Measurements from ENCODE around the gene BMPR1A.

The BMPR1A gene

DNA sequence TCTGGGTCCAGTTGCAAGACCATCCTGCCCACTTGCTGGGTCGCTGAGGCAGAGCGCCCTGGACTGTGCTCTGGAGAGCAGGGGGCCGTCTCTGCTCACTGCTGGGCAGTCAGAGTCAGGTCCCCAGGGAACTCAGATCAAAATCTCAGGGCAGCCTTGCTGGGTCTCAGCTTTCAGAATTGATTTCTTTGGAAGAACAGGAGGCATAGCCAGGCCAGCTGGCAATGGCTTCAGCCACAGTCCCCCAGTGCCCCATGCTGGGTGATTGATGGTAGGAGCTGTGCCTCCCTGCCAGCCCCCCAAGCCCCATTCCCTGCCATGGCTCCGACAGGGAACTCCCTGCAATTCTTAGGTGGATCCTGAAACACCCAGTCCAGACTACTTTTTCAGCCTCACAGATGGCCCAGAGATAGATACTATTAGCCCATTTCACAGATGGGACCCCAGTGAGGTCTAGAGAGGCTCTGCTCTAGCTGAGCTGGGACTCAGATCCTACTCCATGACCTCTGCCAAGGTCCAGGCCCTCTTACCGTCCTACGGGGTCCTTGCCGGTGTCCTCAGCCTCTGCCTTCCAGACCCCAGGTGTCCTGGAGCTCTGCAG is 200.5 kb downstream of the BMPR1A start:
- no peak for DNase-seq (ENCODE audit: low read depth)

DNA sequence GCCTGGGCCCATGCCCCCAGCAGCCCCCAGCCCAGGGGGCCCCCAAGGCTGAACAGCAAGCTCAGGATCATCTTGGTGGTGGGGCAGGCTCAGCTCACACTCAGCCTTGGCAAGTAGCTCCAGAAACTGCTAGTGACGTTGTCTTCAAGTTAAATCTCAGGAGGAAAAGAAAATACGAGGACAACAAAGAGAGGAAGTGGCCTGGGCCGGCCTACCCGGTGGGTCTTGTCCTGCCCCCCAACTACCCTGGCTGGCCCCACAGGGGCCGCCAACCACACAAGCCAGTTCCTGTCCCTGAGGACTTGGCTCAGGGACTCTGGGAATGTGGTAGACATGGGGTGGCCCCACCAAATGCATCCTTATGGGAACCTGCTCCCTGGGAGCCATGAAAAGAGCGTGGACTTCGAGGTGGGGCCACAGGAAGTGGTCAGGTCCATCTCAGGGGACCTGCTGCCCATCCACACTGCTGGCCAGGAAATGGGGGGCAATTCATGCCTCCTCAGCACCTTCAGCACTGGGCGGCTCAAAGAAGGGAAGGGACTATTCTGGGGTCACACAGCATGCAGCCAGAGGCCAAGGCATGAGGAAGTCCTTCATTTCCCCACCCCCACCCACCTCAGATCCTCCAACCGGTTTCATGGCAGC is 201.2 kb downstream of the BMPR1A start, which contains the start of gene MMRN2:
MMRN2 (minus strand) TSS at position 145 of the 645 bp plus-strand sequence; CDS start at position 71, 74 bp downstream.
- no peak for DNase-seq (ENCODE audit: low read depth)

DNA sequence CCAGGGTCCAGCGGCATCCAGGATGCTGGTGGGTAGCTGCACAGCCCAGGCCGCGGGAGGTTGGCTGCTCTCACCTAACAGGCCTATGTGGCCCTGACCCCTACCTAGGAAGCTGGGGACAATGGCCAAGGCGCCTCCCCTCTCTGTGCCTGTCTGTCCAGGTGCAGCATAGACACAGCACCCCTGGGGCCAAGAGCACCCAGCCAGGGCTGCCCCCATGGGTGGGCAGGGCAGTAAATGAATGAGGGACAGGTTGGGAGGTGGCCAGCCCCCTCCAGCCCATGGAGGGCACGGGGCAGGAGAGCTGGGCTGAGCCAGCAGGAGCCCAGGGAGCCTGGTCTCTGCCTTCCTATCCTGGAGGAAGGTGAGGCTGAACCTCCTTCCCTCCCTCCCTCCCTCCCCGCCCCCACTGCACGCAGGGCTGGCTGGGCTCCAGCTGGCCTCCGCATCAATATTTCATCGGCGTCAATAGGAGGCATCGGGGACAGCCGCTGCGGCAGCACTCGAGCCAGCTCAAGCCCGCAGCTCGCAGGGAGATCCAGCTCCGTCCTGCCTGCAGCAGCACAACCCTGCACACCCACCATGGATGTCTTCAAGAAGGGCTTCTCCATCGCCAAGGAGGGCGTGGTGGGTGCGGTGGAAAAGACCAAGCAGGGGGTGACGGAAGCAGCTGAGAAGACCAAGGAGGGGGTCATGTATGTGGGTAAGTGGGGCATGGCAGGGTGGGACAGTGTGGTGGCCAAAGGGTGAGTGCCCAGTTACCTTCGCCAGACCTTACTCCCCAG is 201.9 kb downstream of the BMPR1A start, which contains the start of gene SNCG:
SNCG (plus strand) TSS at position 484 of the 785 bp plus-strand sequence; CDS start at position 583, 99 bp downstream.
- no peak for DNase-seq (ENCODE audit: low read depth)

DNA sequence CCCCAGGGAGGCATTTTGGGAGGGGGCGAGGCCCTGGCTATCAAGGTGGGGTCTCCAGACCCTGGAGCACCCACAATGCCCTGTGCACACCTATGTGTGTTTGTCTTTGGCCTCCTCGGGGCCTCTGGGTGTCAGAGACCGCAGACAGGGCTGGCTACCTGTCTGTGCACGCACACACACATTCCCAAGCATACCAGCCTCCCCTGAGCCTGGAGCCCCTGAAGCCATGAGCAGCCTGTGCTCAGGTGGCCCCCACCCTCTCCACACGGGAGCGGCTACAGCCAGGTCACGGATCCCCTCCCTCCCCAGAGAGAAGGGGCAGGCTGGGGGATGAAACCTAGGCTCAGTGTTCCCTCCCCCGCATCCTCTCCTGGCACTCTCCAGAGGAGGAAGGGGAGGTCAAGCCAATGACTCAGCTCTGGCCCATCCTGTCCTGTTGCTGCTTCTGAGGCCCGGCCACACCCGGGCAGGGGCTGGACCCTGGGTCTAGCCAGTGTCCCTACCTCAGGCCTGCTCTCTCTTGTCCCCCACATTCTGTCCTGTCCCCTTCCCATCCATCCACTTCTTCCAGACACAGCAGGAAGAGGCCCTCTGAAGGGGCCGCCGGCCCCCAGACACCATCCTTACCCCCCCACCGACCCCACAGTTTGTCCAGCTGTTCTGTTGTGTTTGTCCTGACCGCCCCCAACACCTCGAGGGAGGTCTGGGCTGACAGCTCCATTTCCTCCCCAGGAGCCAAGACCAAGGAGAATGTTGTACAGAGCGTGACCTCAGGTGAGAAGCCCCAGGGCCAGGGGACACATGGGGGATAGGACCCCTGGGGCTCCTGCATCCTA is 202.7 kb downstream of the BMPR1A start:
- DNase-seq (ENCODE audit: low read depth): no peak

DNA sequence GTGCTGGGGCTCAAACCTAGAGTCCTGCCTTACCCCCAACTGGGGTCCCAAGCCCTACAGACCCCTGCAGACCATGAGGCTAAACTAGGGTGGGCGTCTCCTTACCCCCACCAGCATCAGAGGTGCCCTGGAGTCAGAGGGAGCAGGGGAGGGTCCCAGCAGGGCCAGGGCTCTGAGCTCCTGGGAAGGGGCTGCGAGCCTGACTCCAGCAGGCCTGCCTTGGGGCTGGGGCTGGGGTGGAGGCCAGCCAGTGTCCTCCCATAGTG is 203.3 kb downstream of the BMPR1A start:
- DNase-seq (ENCODE audit: low read depth): no peak

DNA sequence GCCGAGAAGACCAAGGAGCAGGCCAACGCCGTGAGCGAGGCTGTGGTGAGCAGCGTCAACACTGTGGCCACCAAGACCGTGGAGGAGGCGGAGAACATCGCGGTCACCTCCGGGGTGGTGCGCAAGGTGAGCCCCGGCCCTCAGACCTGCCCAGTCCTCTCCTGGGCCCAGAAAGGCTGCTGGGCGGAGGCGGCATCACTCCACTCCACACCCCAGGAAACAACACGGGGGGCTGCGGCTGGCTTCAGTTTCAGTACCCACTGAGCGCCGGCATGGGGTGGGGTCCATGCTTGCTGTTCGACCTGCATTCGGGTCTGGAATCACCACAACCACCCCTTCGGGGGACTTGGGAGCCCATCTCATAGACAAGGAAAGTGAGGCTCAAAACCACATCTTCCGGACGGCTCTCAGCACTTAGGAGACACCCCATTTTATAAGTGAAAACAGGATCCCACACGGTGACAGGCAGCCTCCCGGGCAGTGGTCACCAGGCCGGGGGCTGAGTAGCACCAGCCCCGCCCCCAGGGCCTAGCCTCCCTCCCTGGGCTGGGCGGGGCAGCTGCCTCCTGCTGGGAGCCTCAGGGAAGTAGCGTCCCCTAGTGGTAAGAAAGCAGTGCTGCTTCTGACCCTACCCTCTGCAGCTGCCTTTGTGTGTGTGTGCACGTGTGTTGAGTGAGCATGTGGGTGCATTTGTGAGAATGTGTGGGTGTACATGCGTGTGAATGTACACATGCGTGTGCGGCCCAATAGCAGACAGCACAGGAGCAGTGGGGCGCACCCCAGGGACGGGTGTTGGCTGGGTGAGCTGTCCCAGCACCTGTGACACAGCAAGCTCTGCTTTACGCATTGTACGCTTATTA is 203.8 kb downstream of the BMPR1A start:
- no peak for DNase-seq (ENCODE audit: low read depth)

DNA sequence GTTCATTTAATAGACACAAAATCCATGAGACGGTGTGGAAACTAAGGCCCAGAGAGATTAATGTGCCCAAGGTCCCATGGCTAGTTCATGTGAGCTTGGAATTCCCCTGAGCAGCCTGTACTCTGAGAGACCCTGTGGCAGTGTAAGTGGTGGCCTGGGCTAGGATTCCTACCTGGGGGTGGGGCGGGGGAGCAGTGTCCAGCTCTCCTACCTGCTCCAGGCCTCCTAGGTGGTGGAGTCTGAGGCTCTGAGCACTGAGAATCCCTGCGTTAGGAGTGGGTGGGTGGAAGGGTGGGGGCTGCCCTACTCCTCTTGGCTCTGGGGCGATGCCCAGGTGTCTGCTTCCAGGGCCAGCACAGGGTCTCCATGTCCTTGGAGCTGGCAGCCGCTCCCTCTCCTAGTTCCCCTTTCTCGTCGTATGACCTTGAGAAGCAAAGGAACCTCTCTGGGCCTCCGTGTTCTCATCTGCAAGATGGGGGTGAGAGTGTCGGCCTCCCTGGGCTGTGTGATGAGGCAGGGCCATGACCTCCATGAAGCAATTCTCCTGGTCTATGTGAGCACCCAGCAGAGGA is 204.5 kb downstream of the BMPR1A start:
- DNase-seq (ENCODE audit: low read depth): no peak

DNA sequence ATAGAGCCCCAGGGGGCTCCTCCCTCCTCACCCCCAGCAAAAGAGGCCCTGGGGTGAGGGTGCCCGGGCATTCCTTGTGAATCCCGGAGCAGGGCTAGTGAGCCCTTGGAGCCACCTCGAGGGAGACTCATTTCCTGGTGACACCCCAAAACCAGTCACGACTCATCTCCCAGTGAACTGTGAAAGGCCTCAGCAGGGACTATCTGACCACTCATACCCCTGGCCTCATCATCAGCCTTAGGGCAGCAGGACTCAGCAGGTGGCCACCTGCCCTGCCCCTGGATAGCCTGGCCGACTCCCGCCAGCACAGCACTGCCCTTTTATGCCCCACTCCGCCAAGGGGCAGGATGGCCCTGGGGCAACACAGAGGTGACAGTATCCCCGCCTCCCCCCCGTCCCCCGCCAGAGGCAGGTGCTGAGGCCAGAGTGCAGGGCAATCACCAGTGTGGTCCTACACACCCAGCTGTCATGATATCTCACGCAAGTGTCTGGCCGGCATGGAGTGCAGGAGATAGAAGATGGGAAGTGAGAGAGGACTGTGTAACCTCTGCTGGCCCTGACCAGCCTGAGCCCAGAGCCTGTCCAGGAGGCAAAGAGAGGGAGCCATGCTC is 205.2 kb downstream of the BMPR1A start:
- no peak for DNase-seq (ENCODE audit: low read depth)

DNA sequence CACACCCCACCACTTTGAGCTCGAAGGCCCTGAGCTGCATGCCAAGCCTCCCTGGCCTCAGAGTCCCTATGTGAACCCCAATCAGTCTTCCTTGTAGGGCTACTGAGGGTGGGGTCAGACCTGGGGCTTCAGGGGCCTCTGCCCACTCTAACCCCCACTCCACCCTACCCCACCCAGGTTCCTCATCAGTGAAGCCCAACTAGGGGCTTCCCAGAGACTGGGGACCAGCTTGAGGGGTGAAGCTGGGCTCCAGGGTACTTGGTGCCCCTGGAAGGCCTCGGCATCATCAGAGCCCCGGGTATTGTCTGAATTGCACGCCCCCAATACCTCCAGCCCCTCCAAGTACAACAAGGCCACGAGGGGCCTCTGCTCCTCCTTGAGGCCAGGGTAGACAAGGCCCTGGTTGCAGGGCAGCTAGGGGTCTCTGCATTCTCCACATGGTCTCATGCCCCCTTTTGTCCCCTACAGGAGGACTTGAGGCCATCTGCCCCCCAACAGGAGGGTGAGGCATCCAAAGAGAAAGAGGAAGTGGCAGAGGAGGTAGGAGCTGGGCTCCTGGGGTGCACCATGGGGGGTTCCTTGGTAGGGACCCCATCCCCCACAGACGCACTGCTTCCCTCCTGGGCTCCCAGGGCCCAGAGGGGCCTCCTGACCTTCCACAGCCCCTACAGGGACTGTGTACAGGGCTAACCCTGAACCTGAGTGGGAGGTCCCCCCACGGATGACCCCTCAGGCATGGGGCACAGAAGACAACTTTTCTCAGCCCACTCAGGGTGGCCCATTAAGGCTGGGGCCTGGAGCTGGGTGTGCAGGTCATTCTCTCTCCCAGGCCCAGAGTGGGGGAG is 205.9 kb downstream of the BMPR1A start:
- DNase-seq (ENCODE audit: low read depth): no peak

DNA sequence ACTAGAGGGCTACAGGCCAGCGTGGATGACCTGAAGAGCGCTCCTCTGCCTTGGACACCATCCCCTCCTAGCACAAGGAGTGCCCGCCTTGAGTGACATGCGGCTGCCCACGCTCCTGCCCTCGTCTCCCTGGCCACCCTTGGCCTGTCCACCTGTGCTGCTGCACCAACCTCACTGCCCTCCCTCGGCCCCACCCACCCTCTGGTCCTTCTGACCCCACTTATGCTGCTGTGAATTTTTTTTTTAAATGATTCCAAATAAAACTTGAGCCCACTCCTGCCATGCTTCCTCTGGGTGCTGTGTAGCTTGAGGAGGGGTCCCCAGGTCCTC is 206.5 kb downstream of the BMPR1A start:
- no peak for DNase-seq (ENCODE audit: low read depth)

DNA sequence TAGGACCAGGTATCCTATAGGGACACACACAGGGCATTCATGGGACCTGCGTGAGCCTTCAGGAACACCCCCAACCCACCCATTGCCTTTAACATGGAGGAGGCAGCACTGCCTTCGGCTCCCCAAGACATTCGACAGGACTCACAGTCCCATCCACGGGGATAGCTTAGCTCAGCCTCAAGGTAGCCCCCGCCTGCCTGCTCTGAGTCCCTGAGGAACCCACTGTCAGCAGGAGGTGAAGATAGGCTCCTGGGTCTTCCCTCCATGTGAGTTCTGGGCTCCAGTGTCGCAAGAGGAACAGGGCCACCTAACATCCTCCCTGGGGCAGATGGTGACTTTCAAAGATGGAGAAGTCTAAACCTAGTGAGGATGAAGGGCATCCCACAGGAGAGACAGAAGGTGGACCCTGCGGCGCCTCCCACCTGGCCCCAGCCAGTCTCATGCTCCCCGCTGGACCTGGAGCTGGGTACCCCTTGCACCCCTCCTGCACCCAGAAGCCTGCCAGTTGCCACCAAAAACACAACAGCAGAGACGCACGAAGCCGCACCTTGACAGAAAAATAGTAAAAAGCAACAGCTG is 207.0 kb downstream of the BMPR1A start:
- no peak for DNase-seq (ENCODE audit: low read depth)

DNA sequence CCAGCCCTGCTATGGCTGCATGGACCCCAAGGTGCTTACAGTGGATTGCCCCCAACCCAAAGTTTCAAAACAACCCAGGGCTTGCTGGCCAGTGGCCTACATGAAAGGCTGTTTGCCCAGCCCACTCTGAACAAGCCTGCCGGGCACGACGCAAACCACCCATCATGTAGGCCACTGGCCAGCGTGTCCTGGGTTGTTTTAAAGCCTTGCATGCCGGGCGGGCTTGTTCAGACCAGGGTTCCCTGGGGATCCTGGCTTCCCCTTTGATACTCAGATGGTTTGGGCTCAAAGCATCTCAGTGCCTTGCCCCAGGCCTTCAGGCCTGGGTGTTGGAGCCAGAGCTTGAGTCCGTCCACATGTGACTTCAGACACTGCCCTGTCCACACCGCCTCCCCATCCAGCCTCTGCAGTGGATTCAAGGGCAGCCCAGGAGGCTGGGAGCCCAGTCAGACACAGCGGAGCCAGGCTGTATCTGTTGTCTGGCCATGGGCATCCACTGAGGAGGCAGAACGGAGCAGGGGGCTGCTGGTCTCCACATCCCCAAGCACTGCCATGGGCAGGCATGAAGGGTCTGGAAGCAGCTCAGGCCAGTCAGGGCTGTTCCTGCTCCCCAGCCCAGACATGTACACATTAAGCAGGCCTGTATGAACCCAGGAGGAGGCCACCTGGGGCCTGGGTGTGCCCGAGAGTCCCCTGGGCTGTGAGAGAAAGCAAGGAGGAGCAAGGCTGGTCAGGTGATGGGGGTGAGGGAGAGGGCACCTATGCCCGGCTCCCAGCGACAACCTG is 207.8 kb downstream of the BMPR1A start:
- no peak for DNase-seq (ENCODE audit: low read depth)

DNA sequence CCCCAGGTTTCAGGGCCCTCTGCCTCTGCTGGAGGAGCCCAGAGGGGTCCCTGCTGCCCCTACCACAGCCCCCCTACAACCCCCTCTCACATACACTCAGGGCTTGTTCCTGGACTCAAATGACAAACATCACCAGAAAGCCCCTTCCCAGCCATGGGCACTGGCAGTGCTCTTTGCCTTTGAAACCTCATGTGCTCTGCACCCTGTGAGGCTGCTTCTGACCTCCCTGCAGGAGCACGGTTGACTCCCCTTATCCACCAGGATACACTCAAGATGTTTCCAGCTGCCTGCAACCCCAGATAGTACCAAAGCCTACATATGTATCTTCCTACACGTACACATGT is 208.4 kb downstream of the BMPR1A start:
- DNase-seq (ENCODE audit: low read depth): no peak

DNA sequence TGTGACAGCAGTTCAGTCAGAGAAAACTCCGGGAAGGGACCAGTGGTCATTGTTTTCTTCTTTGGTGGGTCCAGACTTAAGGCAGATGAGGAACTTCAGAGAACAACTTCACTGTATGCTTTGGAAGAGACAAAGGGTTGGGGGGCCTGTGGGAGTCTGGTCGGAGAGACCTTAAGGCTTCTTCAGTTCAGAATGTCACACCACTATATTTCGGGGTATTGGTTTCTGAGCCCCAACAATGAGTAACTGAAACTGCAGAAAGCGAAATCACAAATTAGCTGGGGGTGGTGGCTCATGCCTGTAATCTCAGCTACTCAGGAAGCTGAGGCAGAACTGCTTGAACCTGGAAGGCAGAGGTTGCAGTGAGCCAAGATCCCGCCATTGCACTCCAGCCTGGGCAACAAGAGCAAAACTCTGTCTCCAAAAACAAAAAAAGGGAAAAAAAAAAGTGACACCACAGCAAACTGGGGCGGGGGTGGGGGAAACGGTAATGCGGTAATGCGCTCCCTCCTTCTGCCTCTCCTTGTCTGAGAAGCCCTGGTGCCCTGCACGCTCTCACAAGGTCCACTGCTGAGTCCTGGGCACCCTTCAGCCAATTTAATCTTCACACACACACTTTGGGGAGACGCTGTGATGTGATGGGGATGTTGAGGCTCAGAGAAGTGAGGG is 209.7 kb downstream of the BMPR1A start:
- DNase-seq (ENCODE audit: low read depth): no peak

DNA sequence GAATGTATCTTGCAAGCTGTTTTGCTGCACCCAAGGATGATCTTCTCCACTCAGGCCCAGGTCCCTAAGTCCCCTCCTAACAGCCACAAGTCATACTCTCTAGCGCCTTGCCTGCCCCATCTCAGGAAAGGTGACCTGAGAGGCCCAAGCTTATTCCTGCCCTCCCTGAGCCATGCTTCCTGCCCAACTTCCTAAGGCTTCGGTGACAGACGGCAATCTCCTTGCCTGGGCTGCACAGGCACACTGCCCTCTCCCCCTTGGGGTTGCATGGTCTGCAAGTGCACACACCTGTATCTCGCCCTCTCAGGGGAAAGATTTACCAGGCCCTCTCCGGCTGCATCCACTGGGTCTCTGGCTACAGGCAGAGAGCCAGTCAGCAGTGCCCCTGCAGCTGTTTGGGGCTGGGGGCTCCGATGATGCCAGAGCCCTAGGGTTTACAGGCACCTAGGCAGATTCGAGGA is 211.1 kb downstream of the BMPR1A start:
- DNase-seq (ENCODE audit: low read depth): no peak

DNA sequence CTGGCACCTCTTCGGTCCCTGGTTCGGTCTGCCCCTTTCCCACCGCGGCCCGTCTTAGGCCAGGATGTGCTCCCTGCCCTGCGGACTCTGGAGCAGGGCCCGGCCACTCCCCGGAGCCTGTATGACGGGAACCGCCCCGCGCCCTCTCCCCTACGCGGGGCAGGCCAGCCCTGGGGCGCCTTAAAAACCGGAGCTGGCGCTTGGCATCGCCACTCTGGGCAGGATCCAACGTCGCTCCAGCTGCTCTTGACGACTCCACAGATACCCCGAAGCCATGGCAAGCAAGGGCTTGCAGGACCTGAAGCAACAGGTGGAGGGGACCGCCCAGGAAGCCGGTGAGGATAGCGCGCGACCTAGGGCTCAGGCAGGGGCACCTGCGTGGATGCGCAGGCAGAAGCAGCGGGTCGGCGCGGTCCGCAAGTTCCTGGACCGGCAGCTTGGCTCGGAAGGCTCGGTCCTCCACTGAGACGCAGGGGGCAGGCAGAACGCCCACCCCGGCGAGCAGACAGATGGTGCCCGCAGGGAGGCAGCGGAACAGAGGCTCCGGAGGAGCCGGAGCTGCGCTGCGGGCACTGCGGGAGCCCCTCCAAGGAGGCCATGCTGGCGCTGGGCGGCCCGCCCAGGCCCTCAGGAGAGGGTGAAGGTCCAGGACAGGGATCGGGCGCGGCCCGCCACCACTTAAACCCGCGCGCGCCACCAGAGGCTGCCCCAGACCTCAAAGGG is 212.0 kb downstream of the BMPR1A start, which contains the start of gene ADIRF:
ADIRF (plus strand) TSS at position 212 of the 723 bp plus-strand sequence; CDS start at position 275, 63 bp downstream.
- no peak for DNase-seq (ENCODE audit: low read depth)

DNA sequence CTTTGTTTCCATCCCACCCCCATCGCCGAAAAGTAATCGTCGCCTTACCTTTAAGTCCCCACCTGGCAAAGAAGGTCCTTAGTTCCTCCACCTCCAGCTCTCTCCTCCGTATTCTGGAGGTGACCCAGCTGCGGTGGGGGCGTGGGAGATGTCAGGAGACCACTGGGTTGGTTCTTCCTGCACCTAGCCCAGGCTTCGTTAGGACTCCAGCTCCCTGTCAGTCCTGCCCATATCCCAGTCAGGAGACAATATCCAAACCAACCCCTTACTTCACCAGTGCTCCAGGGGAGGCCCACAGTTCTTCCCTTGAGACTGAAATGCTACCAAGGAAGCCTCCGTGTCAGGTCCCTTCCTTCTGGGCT is 212.6 kb downstream of the BMPR1A start:
- no peak for DNase-seq (ENCODE audit: low read depth)

Data from HS-5 (cell line).